ENCODE results near the gene C1orf174. TPM values are rescaled to one million over a fixed set of nuclear protein-coding genes. Genes with fewer than 3 reads are reported as not detected.

C1orf174 gene
- total RNA-seq, 1 donor from 2014 or later: 11.7 TPM

- intact Hi-C loops (cut with micrococcal nuclease): no loop called here
- H3K36me3 ChIP-seq: no peaks in the 10 kb centered on the region
- H3K4me1 ChIP-seq: no peaks in the 10 kb centered on the region
- H3K27ac ChIP-seq (replicated peaks): no peak overlapping the region
- TF ChIP-seq CTCF (IDR thresholded peaks at IDR 0.05; ENCODE audit: borderline replicate concordance): no peak
- no peak for DNase-seq
- H3K9me3 ChIP-seq (replicated peaks): no peaks in the 10 kb centered on the region
- peaks cover 70% of the 10 kb centered on the region for H3K27me3 ChIP-seq (ENCODE audit: low read depth)
- H3K4me3 ChIP-seq: no peak overlapping the region
Measured at GRCh38 chr1:3924186-3924824, 24.2 kb upstream of the C1orf174 start.

- Histone ChIP-seq H3K4me3 (no peak overlapping the region), H3K4me1 (no peaks in the 10 kb centered on the region), H3K9me3 (replicated peaks) (no peaks in the 10 kb centered on the region), H3K36me3 (no peaks in the 10 kb centered on the region), H3K27me3 (ENCODE audit: low read depth) (peaks cover 77% of the 10 kb centered on the region), H3K27ac (replicated peaks) (no peak overlapping the region)
- DNase-seq: no peak
- intact Hi-C loops (cut with micrococcal nuclease): no loop called here
- no peak for TF ChIP-seq CTCF (IDR thresholded peaks at IDR 0.05; ENCODE audit: borderline replicate concordance)
Measured at GRCh38 chr1:3923378-3924185, 23.5 kb upstream of the C1orf174 start.

- H3K27ac ChIP-seq (replicated peaks): no peak overlapping the region
- H3K9me3 ChIP-seq (replicated peaks): no peaks in the 10 kb centered on the region
- intact Hi-C loops (cut with micrococcal nuclease): no loop called here
- no peaks in the 10 kb centered on the region for H3K4me1 ChIP-seq
- H3K4me3 ChIP-seq: no peak overlapping the region
- H3K27me3 ChIP-seq (ENCODE audit: low read depth): peaks cover 84% of the 10 kb centered on the region
- DNase-seq: no peak
- H3K36me3 ChIP-seq: no peaks in the 10 kb centered on the region
- TF ChIP-seq CTCF (IDR thresholded peaks at IDR 0.05; ENCODE audit: borderline replicate concordance): no peak
Measured at GRCh38 chr1:3922851-3923250, 22.8 kb upstream of the C1orf174 start.

- no peak for DNase-seq
- Histone ChIP-seq H3K4me3 (no peak overlapping the region), H3K36me3 (no peaks in the 10 kb centered on the region), H3K4me1 (no peaks in the 10 kb centered on the region), H3K9me3 (replicated peaks) (no peaks in the 10 kb centered on the region), H3K27ac (replicated peaks) (no peak overlapping the region), H3K27me3 (ENCODE audit: low read depth) (peaks cover 86% of the 10 kb centered on the region)
- no peak for TF ChIP-seq CTCF (IDR thresholded peaks at IDR 0.05; ENCODE audit: borderline replicate concordance)
- intact Hi-C loops (cut with micrococcal nuclease): no loop called here
Measured at GRCh38 chr1:3922201-3922725, 22.2 kb upstream of the C1orf174 start.

GRCh38 chr1:3921765-3922164 lies 21.7 kb upstream of the C1orf174 start:
- Histone ChIP-seq H3K36me3 (no peaks in the 10 kb centered on the region), H3K27me3 (ENCODE audit: low read depth) (peaks cover 91% of the 10 kb centered on the region), H3K4me3 (no peak overlapping the region), H3K4me1 (no peaks in the 10 kb centered on the region), H3K27ac (replicated peaks) (no peak overlapping the region), H3K9me3 (replicated peaks) (no peaks in the 10 kb centered on the region)
- no peak for DNase-seq
- TF ChIP-seq CTCF (IDR thresholded peaks at IDR 0.05; ENCODE audit: borderline replicate concordance): no peak
- intact Hi-C loops (cut with micrococcal nuclease): no loop called here
